OCI-LY7 (cell line): Measurements from ENCODE around the gene TPCN1. TPM values are rescaled to one million over a fixed set of nuclear protein-coding genes. Genes with fewer than 3 reads are reported as not detected.

Experiments used
- BruUV-seq: library from RNA; stranded (reverse); fragments of 400-500 nt; replicated peaks from 2 replicates; lab custom pipeline; 2021; lab: Mats Ljungman, UMichigan
- CTCF ChIA-PET: fragments of 300-600 bp; sonication (Branson Sonifier 250); formaldehyde crosslinking; loops from one replicate; lab custom pipeline; 2022; ENCODE audit warnings: antibody characterized with exemption; ENCODE audit not compliant: unreplicated experiment; lab: Charles Lee
- POLR2A ChIA-PET: fragments of 300-600 bp; sonication (Branson Sonifier 250); formaldehyde crosslinking; loops from one replicate; lab custom pipeline; 2022; ENCODE audit warnings: antibody characterized with exemption; lab: Charles Lee
- DNase-seq: peaks from one replicate; pipeline ENCODE4 v3.0.0-alpha.2; 2015; ENCODE audit warnings: low spot score
- H2AFZ ChIP-seq: fragments of 200-600 bp; sonication (generic), shearing (Covaris generic); 2 replicates; pipeline ENCODE4 v1.6.1; 2014; ENCODE audit warnings: mild to moderate bottlenecking, antibody characterized with exemption, low read length, moderate library complexity
- H3K27ac ChIP-seq: fragments of 200-600 bp; sonication (generic); 2 replicates; pipeline ENCODE4 v1.5.1; 2014; ENCODE audit warnings: mixed run types, low read depth, mild to moderate bottlenecking, moderate library complexity, low read length, inconsistent platforms; ENCODE audit not compliant: poor library complexity, severe bottlenecking
- H3K36me3 ChIP-seq: fragments of 200-600 bp; sonication (generic); 2 replicates; pipeline ENCODE4 v1.6.1; 2014; ENCODE audit warnings: mild to moderate bottlenecking, antibody characterized with exemption, low read length, moderate library complexity, mixed read lengths; ENCODE audit not compliant: insufficient read depth
- H3K4me1 ChIP-seq: fragments of 200-600 bp; sonication (generic); 2 replicates; pipeline ENCODE4 v1.5.1; 2014; ENCODE audit warnings: mild to moderate bottlenecking, low read length; ENCODE audit not compliant: insufficient read depth, poor library complexity, severe bottlenecking
- H3K4me2 ChIP-seq: fragments of 200-600 bp; sonication (generic); 2 replicates; pipeline ENCODE4 v1.6.1; 2014; ENCODE audit warnings: mild to moderate bottlenecking, low read length
- H3K4me3 ChIP-seq: fragments of 200-600 bp; sonication (generic); 2 replicates; pipeline ENCODE4 v1.5.1; 2014; ENCODE audit warnings: mild to moderate bottlenecking, low read depth, low read length; ENCODE audit not compliant: poor library complexity, severe bottlenecking
- H3K79me2 ChIP-seq: fragments of 200-600 bp; sonication (generic); 2 replicates; pipeline ENCODE4 v1.6.1; 2016; ENCODE audit warnings: low read depth, mild to moderate bottlenecking, low read length, moderate library complexity, mixed read lengths; ENCODE audit not compliant: insufficient read depth
- H3K9me2 ChIP-seq: fragments of 200-600 bp; sonication (generic); 2 replicates; pipeline ENCODE4 v1.6.1; 2016; ENCODE audit warnings: mild to moderate bottlenecking, low read length, mixed read lengths; ENCODE audit not compliant: insufficient read depth
- H3K9me3 ChIP-seq: fragments of 200-600 bp; sonication (generic); 2 replicates; pipeline ENCODE4 v1.6.1; 2014; ENCODE audit warnings: mild to moderate bottlenecking, mixed run types, low read length, mixed read lengths
- H4K20me1 ChIP-seq: fragments of 200-600 bp; sonication (generic); 2 replicates; pipeline ENCODE4 v1.6.1; 2014; ENCODE audit warnings: mild to moderate bottlenecking, antibody characterized with exemption, low read length, moderate library complexity, mixed read lengths; ENCODE audit not compliant: insufficient read depth
- EZH2phosphoT487 ChIP-seq: fragments of 200-600 bp; sonication (generic); IDR thresholded peaks from 2 replicates; pipeline ENCODE4 v1.6.1; 2018; ENCODE audit warnings: low read depth, borderline replicate concordance, mild to moderate bottlenecking, mixed run types, antibody characterized with exemption, low read length, moderate library complexity, mixed read lengths
- intact Hi-C: fragments of 100-400 bp; cut with micrococcal nuclease; formaldehyde crosslinking; loops from one replicate; pipeline ENCODE4 v1.10.0; 2022; ENCODE audit not compliant: unreplicated experiment
- total RNA-seq, 2 experiments: library from RNA; depleted of rRNA in 1 of 2; stranded (reverse); fragments of >200 nt in 1 of 2; shearing (Covaris generic) in 1 of 2; gene quantifications; 2 replicates each; pipeline ENCODE4 v1.2.3, GENCODE V29; 2014 to 2022
- TF ChIP-seq, protein P1 (sequence below): fragments of 200-600 bp; sonication (generic); conservative IDR thresholded peaks from 2 replicates; pipeline ENCODE4 v1.5.1; 2014; ENCODE audit warnings: mild to moderate bottlenecking, antibody characterized with exemption, low read length, moderate library complexity, mixed read lengths

TPCN1 gene
- total RNA-seq, 2 experiments from 2014 or later, result 96.0 to 160 TPM

DNA sequence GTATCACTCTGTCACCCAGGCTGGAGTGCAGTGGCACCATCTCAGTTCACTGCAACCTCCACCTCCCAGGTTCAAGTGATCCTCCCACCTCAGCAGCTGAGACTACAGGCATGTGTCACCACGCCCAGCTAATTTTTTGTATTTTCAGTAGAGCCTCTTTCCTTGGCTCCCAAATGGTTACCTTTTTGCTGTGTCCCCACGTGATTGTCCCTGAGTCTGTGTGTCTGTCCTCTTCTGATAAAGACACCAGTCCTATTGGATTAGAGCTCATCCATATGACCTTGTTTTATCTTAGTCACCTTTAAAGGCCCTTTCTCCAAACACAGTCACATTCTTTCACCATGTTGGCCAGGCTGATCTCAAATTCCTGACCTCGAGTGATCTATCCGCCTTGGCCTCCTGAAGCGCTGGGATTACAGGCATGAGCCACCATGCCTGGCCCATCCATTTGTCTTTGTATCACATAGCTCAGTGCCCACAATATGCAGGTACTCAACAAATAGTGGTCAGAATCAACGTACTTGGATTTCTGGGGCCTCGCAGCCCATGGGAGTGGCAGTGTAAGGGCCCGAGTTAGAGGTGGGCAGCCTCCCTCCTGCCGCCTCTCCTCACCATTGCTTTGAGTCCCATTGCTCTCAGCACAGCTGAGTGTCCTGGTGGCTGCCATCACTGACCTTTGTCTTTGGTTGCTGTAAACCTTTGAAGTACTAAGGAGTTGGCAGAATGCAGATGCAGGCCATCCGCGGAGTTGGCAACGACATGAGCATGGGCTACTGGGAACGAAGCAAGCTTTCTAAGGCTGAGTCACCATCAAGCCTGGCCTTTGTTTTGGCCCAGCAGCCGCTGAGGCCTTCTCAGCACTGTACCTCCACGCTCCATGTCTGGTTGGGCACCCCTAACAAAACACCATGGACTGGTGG is 9.3 kb downstream of the TPCN1 start:
- ChIA-PET POLR2A (interaction anchor here (0.9 to 12.4 kb wide), 5 partner anchors 9 to 46 kb away, joined by 5 to 183 read pairs (median 6); partner anchors contain the start of genes DDX54, RITA1 and TPCN1), CTCF (no interaction called here)
- DNase-seq, result no peak
- H3K27ac ChIP-seq, result peak overlapping the region; percentile 82
- BruUV-seq, result no TSS peak
- no peaks in the 10 kb centered on the region for H4K20me1 ChIP-seq
- no peaks in the 10 kb centered on the region for H3K9me3 ChIP-seq
- no peak overlapping the region for H2AFZ ChIP-seq
- H3K36me3 ChIP-seq, result peaks cover 87% of the 10 kb centered on the region
- peak overlapping the region; percentile 57 for H3K4me2 ChIP-seq
- no peaks in the 10 kb centered on the region for H3K9me2 ChIP-seq
- TF ChIP-seq, protein P1, sequence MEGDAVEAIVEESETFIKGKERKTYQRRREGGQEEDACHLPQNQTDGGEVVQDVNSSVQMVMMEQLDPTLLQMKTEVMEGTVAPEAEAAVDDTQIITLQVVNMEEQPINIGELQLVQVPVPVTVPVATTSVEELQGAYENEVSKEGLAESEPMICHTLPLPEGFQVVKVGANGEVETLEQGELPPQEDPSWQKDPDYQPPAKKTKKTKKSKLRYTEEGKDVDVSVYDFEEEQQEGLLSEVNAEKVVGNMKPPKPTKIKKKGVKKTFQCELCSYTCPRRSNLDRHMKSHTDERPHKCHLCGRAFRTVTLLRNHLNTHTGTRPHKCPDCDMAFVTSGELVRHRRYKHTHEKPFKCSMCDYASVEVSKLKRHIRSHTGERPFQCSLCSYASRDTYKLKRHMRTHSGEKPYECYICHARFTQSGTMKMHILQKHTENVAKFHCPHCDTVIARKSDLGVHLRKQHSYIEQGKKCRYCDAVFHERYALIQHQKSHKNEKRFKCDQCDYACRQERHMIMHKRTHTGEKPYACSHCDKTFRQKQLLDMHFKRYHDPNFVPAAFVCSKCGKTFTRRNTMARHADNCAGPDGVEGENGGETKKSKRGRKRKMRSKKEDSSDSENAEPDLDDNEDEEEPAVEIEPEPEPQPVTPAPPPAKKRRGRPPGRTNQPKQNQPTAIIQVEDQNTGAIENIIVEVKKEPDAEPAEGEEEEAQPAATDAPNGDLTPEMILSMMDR, result no peak
- no peak for TF ChIP-seq EZH2phosphoT487
- H3K79me2 ChIP-seq, result peaks cover 65% of the 10 kb centered on the region; the same call in 1 of the 2 replicates
- intact Hi-C loops, result no loop called here
- H3K4me3 ChIP-seq, result peak overlapping the region; percentile 9
- peaks cover 73% of the 10 kb centered on the region for H3K4me1 ChIP-seq

DNA sequence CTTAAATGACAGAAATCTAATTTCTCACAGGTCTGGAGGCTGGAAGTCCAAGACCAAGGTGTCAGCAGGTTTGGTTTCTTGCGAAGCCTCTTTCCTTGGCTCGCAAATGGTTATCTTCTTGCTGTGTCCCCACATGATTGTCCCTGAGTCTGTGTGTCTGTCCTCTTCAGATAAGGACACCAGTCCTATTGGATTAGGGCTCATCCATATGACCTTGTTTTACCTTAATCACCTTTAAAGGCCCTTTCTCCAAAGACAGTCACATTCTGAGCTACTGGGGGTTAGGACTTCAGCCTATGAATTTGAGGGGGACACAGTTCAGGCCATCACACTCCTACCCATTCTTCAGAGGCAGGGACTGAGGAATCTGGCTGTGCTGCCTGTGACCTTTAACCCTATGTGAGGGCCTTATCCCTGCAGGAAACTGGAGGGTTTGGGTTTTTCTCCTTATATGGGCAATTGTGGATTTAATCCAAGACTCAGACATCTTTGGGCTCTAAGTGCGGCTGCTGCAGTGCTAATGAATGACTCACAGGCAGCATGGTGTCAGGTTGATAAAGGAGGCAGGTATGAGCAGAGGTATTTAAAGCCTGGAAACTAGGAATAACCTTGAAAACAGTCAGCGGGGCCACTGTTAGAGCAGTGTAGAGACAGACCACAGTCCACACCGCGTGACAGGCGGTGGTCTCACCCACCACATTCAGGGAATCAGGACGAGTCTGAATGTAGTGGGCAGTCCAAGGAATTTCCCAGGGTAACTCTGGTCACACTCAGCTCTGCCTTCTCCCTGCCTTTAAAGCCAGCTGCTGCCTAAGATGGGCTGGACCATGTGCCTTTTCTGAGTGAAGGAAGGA is 10.2 kb downstream of the TPCN1 start:
- POLR2A ChIA-PET, result interaction anchor here (0.9 to 12.4 kb wide), 6 partner anchors 9 to 34 kb away, joined by 5 to 183 read pairs (median 6); partner anchors contain the start of gene TPCN1

More for the DNA sequence above, 10.2 kb downstream of the TPCN1 start:
- H4K20me1 ChIP-seq, result no peaks in the 10 kb centered on the region
- H2AFZ ChIP-seq, result no peak overlapping the region
- H3K4me2 ChIP-seq, result no peak overlapping the region
- BruUV-seq, result no TSS peak
- no peak for TF ChIP-seq EZH2phosphoT487
- TF ChIP-seq, protein P1, result no peak
- intact Hi-C loops, result no loop called here
- H3K4me1 ChIP-seq, result peaks cover 73% of the 10 kb centered on the region
- peak overlapping the region; percentile 74 for H3K27ac ChIP-seq
- peaks cover 61% of the 10 kb centered on the region; the same call in 1 of the 2 replicates for H3K79me2 ChIP-seq
- H3K9me2 ChIP-seq, result no peaks in the 10 kb centered on the region
- no peaks in the 10 kb centered on the region for H3K9me3 ChIP-seq
- H3K4me3 ChIP-seq, result no peak overlapping the region
- CTCF ChIA-PET, result no interaction called here
- DNase-seq, result no peak
- H3K36me3 ChIP-seq, result peaks cover 92% of the 10 kb centered on the region
